Right lobe of liver (tissue), 4 donors: ENCODE results near the gene PROK1.

ENCODE experiments used
- CTCF ChIP-seq, 4 donors: fragments of 200-600 bp in 3 of 4; fragments of 450-650 bp in 1 of 4; IDR thresholded peaks; one replicate each; pipeline versions ENCODE4 v1.5.1 to v1.8.0; 2016 to 2022; ENCODE audit warnings: antibody characterized with exemption in 4 of 4, mild to moderate bottlenecking in 2 of 4
- POLR2A ChIP-seq: fragments of 450-650 bp; IDR thresholded peaks from one replicate; pipeline ENCODE4 v1.6.1; 2017; ENCODE audit warnings: antibody characterized with exemption, mild to moderate bottlenecking
- donor health status: DM: no; HTN: no; CAD: no.
- donor health status: DM: no; HTN: no; CAD: no.
- donor health status: DM: no; HTN: yes; CAD: no.

- TF ChIP-seq CTCF (IDR thresholded peaks at IDR 0.05) (no peak), POLR2A (no peak)
Measured at GRCh38 chr1:110436635-110437034, 14.3 kb upstream of the PROK1 start.
